Trophoblast cell (in vitro differentiated cells and primary cell): ENCODE data around the gene SIK3.

Experiments
- DNase-seq, 2 donors: peaks; one replicate each; pipeline ENCODE4 v3.0.0-alpha.2; 2016
- H2AFZ ChIP-seq: 2 replicates; pipeline ENCODE4 v1.6.1; 2013; ENCODE audit warnings: low read length, moderate library complexity, mild to moderate bottlenecking; ENCODE audit not compliant: insufficient read depth, poor library complexity
- H2AK5ac ChIP-seq: 2 replicates; pipeline ENCODE4 v1.6.1; 2013; ENCODE audit warnings: mild to moderate bottlenecking, low read length
- H2BK120ac ChIP-seq: 2 replicates; pipeline ENCODE4 v1.6.1; 2013; ENCODE audit warnings: low read length, mild to moderate bottlenecking, moderate library complexity; ENCODE audit not compliant: insufficient read depth, poor library complexity
- H2BK12ac ChIP-seq: 2 replicates; pipeline ENCODE4 v1.6.1; 2013; ENCODE audit warnings: mild to moderate bottlenecking, low read length, moderate library complexity
- H2BK5ac ChIP-seq: 2 replicates; pipeline ENCODE4 v1.6.1; 2013; ENCODE audit warnings: low read length, low read depth, moderate library complexity, mild to moderate bottlenecking; ENCODE audit not compliant: poor library complexity
- H3K14ac ChIP-seq: 2 replicates; pipeline ENCODE4 v1.6.1; 2013; ENCODE audit warnings: mild to moderate bottlenecking, low read length
- H3K18ac ChIP-seq: 2 replicates; pipeline ENCODE4 v1.6.1; 2013; ENCODE audit warnings: mild to moderate bottlenecking, low read length
- H3K23ac ChIP-seq: 2 replicates; pipeline ENCODE4 v1.6.1; 2013; ENCODE audit warnings: low read length
- H3K27ac ChIP-seq: 2 replicates; pipeline ENCODE4 v1.5.1; 2013; ENCODE audit warnings: low read depth, mild to moderate bottlenecking, inconsistent platforms, low read length, moderate library complexity
- H3K27me3 ChIP-seq: 2 replicates; pipeline ENCODE4 v1.6.1; 2013; ENCODE audit warnings: inconsistent platforms, mild to moderate bottlenecking, low read length, moderate library complexity; ENCODE audit not compliant: insufficient read depth
- H3K36me3 ChIP-seq, 2 experiments: 1 replicate in 1 of 2; 2 replicates in 1 of 2; pipeline ENCODE4 v1.6.1; 2013; ENCODE audit warnings: low read length in 2 of 2, mild to moderate bottlenecking in 2 of 2, moderate library complexity in 1 of 2; ENCODE audit not compliant: insufficient read depth in 2 of 2, control insufficient read depth in 1 of 2
- H3K4ac ChIP-seq: 2 replicates; pipeline ENCODE4 v1.6.1; 2013; ENCODE audit warnings: low read depth, mild to moderate bottlenecking, low read length, moderate library complexity
- H3K4me1 ChIP-seq, 2 experiments: 1 replicate in 1 of 2; 2 replicates in 1 of 2; pipeline ENCODE4 v1.6.1; 2013; ENCODE audit warnings: low read length in 2 of 2, mild to moderate bottlenecking in 2 of 2, moderate library complexity in 1 of 2; ENCODE audit not compliant: insufficient read depth in 2 of 2, control insufficient read depth in 1 of 2
- H3K4me2 ChIP-seq: 2 replicates; pipeline ENCODE4 v1.6.1; 2013; ENCODE audit warnings: inconsistent platforms, mild to moderate bottlenecking, low read length, moderate library complexity
- H3K4me3 ChIP-seq: 2 replicates; pipeline ENCODE4 v1.5.1; 2013; ENCODE audit warnings: mild to moderate bottlenecking, low read depth, low read length, inconsistent platforms
- H3K79me1 ChIP-seq: one replicate; pipeline ENCODE4 v1.6.1; 2013; ENCODE audit warnings: low read length
- H3K79me2 ChIP-seq: 2 replicates; pipeline ENCODE4 v1.6.1; 2013; ENCODE audit warnings: low read length, mild to moderate bottlenecking; ENCODE audit not compliant: control insufficient read depth, insufficient read depth, poor library complexity
- H3K9ac ChIP-seq: 2 replicates; pipeline ENCODE4 v1.6.1; 2013; ENCODE audit warnings: mild to moderate bottlenecking, low read length
- H3K9me3 ChIP-seq: 2 replicates; pipeline ENCODE4 v1.6.1; 2013; ENCODE audit warnings: low read depth, mild to moderate bottlenecking, control low read depth, inconsistent platforms, low read length; ENCODE audit not compliant: insufficient read depth
- H4K12ac ChIP-seq: 2 replicates; pipeline ENCODE4 v1.6.1; 2013; ENCODE audit warnings: low read depth, mild to moderate bottlenecking, low read length, moderate library complexity
- H4K8ac ChIP-seq: 2 replicates; pipeline ENCODE4 v1.6.1; 2013; ENCODE audit warnings: low read depth, mild to moderate bottlenecking, low read length, moderate library complexity
- H4K91ac ChIP-seq: one replicate; pipeline ENCODE4 v1.6.1; 2013; ENCODE audit warnings: low read depth, mild to moderate bottlenecking, low read length, moderate library complexity
- WGBS: extraction: QIAGEN DNeasy Blood & Tissue Kit; methylation state at CpG from one replicate; pipeline ENCODE4 v1.1.7; 2013; ENCODE audit warnings: missing lambda C conversion rate; ENCODE audit not compliant: insufficient read length, insufficient coverage; ENCODE audit errors: extremely low coverage; 5-methylcytosine and 5-hydroxymethylcytosine counted together

Gene SIK3

DNA sequence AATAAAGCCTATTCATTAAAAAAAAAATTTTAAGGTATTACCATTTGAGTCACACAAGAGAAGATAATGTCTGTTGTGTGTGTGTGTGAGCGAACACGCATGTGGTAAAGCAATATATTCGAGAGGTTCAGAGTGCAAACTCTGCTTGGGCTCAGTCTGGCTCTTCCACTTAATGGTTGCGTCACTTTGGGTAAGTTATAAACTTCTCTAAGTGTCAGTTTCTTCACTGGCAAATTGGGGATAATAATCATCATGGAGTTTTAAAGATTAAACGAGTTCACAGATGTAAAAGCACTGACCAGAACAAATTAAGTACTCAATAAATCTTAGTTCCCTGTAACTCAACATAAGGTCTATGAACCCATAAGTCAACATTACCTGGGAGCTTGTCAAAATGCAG, 37.0 kb downstream of the SIK3 start:
- Histone ChIP-seq H3K4me3 (no peak overlapping the region), H3K9me3 (no peaks in the 10 kb centered on the region), H4K8ac (no peak overlapping the region), H3K27me3 (no peaks in the 10 kb centered on the region), H3K79me2 (no peaks in the 10 kb centered on the region), H2BK12ac (no peak overlapping the region), H3K4ac (no peak overlapping the region), H3K18ac (no peak overlapping the region), H3K4me1 (no peaks in the 10 kb centered on the region), H2BK120ac (no peak overlapping the region), H3K9ac (no peak overlapping the region), H3K14ac (no peak overlapping the region), H2AK5ac (no peak overlapping the region), H3K4me2 (no peak overlapping the region), H2BK5ac (no peak overlapping the region), H4K12ac (no peak overlapping the region), H3K36me3 (peaks cover 0 to 1% of the 10 kb centered on the region in 2 experiments), H4K91ac (no peak overlapping the region), H3K23ac (no peak overlapping the region), H2AFZ (no peak overlapping the region), H3K79me1 (no peaks in the 10 kb centered on the region), H3K27ac (no peak overlapping the region)
- no peak for DNase-seq
- no CpG with 5 or more reads among the region's 5 CpGs for WGBS

DNA sequence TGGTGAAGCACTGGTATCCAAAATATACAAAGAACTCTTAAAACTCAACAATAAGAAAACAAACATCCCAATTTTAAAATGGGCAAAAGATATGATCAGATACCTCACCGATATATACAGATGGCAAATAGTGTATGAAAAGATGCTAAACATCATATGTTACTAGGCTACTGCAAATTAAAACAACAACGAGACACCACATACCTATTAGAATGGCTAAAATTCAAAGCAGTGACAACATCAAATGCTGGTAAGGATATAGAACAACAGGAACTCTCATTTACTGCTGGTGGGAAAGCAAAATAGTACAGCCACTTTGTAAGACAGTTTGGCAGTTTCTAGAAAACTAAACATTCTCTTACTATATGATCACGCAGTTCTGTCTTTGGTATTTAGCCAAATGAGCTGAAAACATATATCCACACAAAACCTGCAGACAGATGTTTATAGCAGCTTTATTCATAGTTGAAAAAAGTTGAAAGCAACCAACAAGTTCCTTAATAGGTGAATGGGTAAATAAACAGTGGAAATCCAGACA, 38.5 kb downstream of the SIK3 start:
- Histone ChIP-seq H3K79me2 (no peaks in the 10 kb centered on the region), H2BK12ac (no peak overlapping the region), H3K27ac (no peak overlapping the region), H2BK5ac (no peak overlapping the region), H3K79me1 (no peaks in the 10 kb centered on the region), H3K9me3 (no peaks in the 10 kb centered on the region), H2BK120ac (no peak overlapping the region), H3K4me3 (no peak overlapping the region), H2AK5ac (no peak overlapping the region), H4K91ac (no peak overlapping the region), H4K8ac (no peak overlapping the region), H3K36me3 (peaks cover 0 to 1% of the 10 kb centered on the region in 2 experiments), H2AFZ (no peak overlapping the region), H3K9ac (no peak overlapping the region), H4K12ac (no peak overlapping the region), H3K4me1 (no peaks in the 10 kb centered on the region), H3K23ac (no peak overlapping the region), H3K4me2 (no peak overlapping the region), H3K18ac (no peak overlapping the region), H3K27me3 (no peaks in the 10 kb centered on the region), H3K14ac (no peak overlapping the region), H3K4ac (no peak overlapping the region)
- peak; percentile 28 to 93 for DNase-seq
- no CpG with 5 or more reads among the region's 3 CpGs for WGBS

DNA sequence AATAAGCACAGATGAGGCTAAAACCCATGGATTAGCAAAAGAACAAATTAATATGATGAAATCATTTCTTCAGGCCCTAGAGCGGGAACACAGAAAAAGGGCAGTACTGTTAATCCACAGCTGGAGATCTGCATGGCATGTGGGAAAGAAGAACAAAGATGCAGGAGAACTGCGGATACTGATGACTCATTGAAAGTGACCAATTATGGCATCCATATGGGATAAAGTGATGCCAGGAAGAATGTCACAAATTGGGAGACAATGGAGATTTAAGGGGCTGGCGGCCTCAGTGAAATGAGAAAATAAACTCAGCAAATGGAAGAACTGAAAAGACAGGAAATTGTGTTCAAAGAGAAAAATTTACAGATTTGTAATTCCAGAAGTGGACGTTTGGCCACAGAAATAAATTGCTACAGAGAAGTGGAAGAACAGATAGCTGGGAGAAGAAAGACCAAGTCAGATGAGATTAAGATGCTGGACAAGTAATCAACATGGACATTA, 39.4 kb downstream of the SIK3 start:
- Histone ChIP-seq H3K79me2 (no peaks in the 10 kb centered on the region), H3K9me3 (no peaks in the 10 kb centered on the region), H3K4me1 (no peaks in the 10 kb centered on the region), H2BK120ac (no peak overlapping the region), H3K9ac (no peak overlapping the region), H3K23ac (no peak overlapping the region), H4K8ac (no peak overlapping the region), H3K27me3 (no peaks in the 10 kb centered on the region), H3K4me2 (no peak overlapping the region), H3K4me3 (no peak overlapping the region), H3K14ac (no peak overlapping the region), H3K27ac (no peak overlapping the region), H3K36me3 (peaks cover 0 to 1% of the 10 kb centered on the region in 2 experiments), H2AFZ (no peak overlapping the region), H3K4ac (no peak overlapping the region), H2BK12ac (no peak overlapping the region), H3K18ac (no peak overlapping the region), H2AK5ac (no peak overlapping the region), H4K91ac (no peak overlapping the region), H3K79me1 (peaks cover under 1% of the 10 kb centered on the region), H2BK5ac (no peak overlapping the region), H4K12ac (no peak overlapping the region)
- WGBS = no CpG with 5 or more reads among the region's 4 CpGs
- peak in 1 of 2 donors; percentile 63 for DNase-seq

DNA sequence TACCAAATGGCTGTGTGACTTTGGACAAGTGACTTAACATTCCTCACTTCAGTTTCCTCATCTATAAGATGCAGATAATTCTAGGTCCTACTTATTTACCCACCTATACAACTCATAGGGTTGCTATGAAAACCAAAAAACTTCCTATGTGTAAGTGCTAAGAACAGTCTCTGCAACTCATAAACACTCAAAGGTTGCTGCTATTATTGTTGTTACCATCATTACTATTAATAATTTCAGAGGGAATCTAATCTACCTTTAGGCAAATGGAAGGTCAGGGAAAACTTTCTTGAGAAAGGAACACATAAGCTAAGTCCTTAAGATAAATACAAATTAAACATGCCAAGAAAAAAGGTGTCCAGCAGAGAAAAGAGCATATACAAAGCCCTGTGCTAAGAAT, 40.5 kb downstream of the SIK3 start:
- Histone ChIP-seq H4K8ac (no peak overlapping the region), H3K4me2 (no peak overlapping the region), H3K79me2 (no peaks in the 10 kb centered on the region), H4K91ac (no peak overlapping the region), H3K9me3 (no peaks in the 10 kb centered on the region), H3K27ac (no peak overlapping the region), H2BK12ac (no peak overlapping the region), H3K18ac (no peak overlapping the region), H3K79me1 (peaks cover 1% of the 10 kb centered on the region), H2BK120ac (no peak overlapping the region), H3K4ac (no peak overlapping the region), H2BK5ac (no peak overlapping the region), H2AK5ac (no peak overlapping the region), H3K4me3 (no peak overlapping the region), H3K27me3 (no peaks in the 10 kb centered on the region), H3K4me1 (no peaks in the 10 kb centered on the region), H3K14ac (no peak overlapping the region), H2AFZ (no peak overlapping the region), H4K12ac (no peak overlapping the region), H3K23ac (no peak overlapping the region), H3K9ac (no peak overlapping the region), H3K36me3 (peaks cover 0 to 1% of the 10 kb centered on the region in 2 experiments)
- no peak for DNase-seq
